Naive B cell (primary cell): ENCODE data around the gene MFAP3L. TPM values are rescaled to one million over a fixed set of nuclear protein-coding genes. Genes with fewer than 3 reads are reported as not detected.
A peak's percentile ranks its signal among the peaks of the same experiment; 100 is the strongest.
"Not testable (repeated sequence)": the region's sequence is repeated elsewhere in the genome, so short reads cannot be mapped to it uniquely, and the experiment has no call there.

Source experiments
- ATAC-seq, 2 donors: fragments of 150-1000 bp; cut with Tn5 transposase; 2 replicates each; pipeline ENCODE4 v1.10.0; 2021; ENCODE audit warnings: low read depth in 2 of 2, mild to moderate bottlenecking in 2 of 2, moderate library complexity in 2 of 2
- DNase-seq: peaks from one replicate; pipeline ENCODE4 v3.0.0; 2022
- H3K27ac Mint-ChIP-seq, 6 donors: one replicate each; pipeline ENCODE4 v1.8.0; 2020 to 2022; ENCODE audit warnings: mild to moderate bottlenecking in 6 of 6, mixed read lengths in 6 of 6, moderate library complexity in 5 of 6, inconsistent platforms in 2 of 6
- H3K27me3 Mint-ChIP-seq, 3 donors: one replicate each; pipeline ENCODE4 v1.8.0; 2021 to 2022; ENCODE audit warnings: mixed read lengths in 3 of 3, mild to moderate bottlenecking in 1 of 3
- H3K36me3 Mint-ChIP-seq, 2 donors: one replicate each; pipeline ENCODE4 v1.8.0; 2020 to 2022; ENCODE audit warnings: mixed read lengths in 2 of 2, inconsistent platforms in 1 of 2, mild to moderate bottlenecking in 1 of 2
- H3K4me1 Mint-ChIP-seq, 3 donors: one replicate each; pipeline ENCODE4 v1.8.0; 2020 to 2022; ENCODE audit warnings: mixed read lengths in 3 of 3, inconsistent platforms in 1 of 3, mild to moderate bottlenecking in 1 of 3, moderate library complexity in 1 of 3
- H3K4me3 Mint-ChIP-seq, 8 donors: one replicate each; pipeline ENCODE4 v1.8.0; 2020 to 2022; ENCODE audit warnings: mild to moderate bottlenecking in 8 of 8, mixed read lengths in 8 of 8, moderate library complexity in 8 of 8, inconsistent platforms in 2 of 8
- H3K9me3 Mint-ChIP-seq, 7 donors: one replicate each; pipeline ENCODE4 v1.8.0; 2020 to 2022; ENCODE audit warnings: mixed read lengths in 7 of 7, mild to moderate bottlenecking in 5 of 7, inconsistent platforms in 2 of 7, moderate library complexity in 1 of 7
- polyA plus RNA-seq, 6 donors: library from polyadenylated mRNA; unstranded; fragments of 300-500 nt; fragmentation: Illumina TruSeq; gene quantifications; one replicate each; pipeline ENCODE4 v1.2.3, GENCODE V29; 2021; ENCODE audit warnings: low read depth in 6 of 6

Gene MFAP3L
- 1 to 10 TPM in 1 of 6 donors, under 1 TPM in 3, not detected in 2; 0.47 to 1.0 (median 0.68) TPM for polyA plus RNA-seq

DNA sequence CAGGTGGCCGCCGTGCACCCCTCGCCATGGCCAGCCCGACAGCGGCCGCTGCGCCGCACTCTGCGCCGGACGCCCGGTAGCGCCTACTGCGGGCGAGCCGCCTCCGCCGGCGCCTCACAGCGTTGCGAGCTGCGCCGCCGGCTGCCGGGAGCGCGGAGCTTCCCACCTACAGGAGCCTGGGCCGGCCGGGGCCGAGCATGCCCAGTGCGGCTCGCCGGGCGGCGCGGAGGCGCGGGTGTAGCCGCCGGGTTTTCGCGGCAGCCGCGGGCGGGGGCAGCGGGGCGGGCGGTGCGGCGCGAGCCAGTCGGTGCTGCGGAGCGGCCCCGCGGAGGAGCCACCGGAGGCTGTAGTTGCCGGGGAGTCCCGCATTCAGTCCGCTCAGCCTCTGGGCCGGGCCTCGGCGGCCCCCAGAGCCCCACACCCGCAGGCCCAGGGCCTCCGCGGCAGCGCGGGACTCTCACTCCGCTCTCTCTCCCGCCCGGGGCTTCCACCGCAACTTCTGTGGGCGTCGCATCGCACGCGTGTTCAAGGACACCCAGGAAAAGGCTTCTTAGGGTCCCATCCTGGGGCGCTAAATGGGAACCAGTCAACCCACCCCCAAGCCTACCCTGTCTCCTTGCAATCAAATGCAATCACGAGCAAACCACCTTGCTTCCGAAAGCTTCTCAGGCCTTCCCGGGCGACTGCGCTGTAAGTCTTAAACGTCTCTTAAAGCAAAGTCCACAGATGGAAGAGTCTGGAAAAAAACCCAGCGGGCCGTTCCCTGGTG lies at the start of gene MFAP3L:
Gene MFAP3L, minus strand, starts transcription at position 143 of the 769 bp plus-strand sequence. CDS start 20,518 bp downstream, outside the sequence.
- Mint-ChIP-seq H3K27me3 (peaks cover 9 to 37% (median 32%) of the 10 kb centered on the region in 3 donors), H3K4me1 (peaks cover 7 to 11% (median 9%) of the 10 kb centered on the region in 3 donors), H3K4me3 (peak within 1 kb of the TSS; percentile 90 to 96 (median 94)), H3K9me3 (peaks cover 0 to 3% (median 0%) of the 10 kb centered on the region in 7 donors), H3K27ac (peak within 1 kb of the TSS; percentile 67 to 92 (median 89)), H3K36me3 (no peaks in the 10 kb centered on the region)
- DNase-seq (peak; percentile 85), ATAC-seq (peak; percentile 74 to 76)

DNA sequence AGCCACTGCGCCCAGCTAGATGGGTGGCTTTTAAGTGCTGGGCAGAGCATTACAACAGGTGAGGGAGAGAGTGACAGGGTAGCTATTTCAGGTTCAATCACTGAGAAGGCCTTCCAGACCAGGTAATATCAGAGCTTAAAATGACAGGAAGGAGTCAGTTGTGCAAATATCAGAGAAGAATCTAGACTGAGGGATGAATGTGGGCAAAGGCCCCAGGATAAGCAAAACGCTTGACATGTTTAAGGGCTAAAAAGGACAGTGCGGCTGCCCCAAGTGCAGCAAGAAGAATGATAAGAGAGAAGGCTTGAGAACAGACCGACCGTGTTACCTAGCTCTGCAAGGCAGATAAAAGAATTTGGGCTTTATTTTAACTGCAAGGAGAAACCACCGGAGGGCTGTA lies 45.0 kb upstream of the MFAP3L start:
- Mint-ChIP-seq H3K4me1 (no peaks in the 10 kb centered on the region), H3K36me3 (no peaks in the 10 kb centered on the region), H3K27ac (peak overlapping the region in 1 of 6 donors; percentile 5), H3K27me3 (no peaks in the 10 kb centered on the region), H3K4me3 (no peak overlapping the region), H3K9me3 (no peaks in the 10 kb centered on the region)
- DNase-seq (no peak), ATAC-seq (no peak)

DNA sequence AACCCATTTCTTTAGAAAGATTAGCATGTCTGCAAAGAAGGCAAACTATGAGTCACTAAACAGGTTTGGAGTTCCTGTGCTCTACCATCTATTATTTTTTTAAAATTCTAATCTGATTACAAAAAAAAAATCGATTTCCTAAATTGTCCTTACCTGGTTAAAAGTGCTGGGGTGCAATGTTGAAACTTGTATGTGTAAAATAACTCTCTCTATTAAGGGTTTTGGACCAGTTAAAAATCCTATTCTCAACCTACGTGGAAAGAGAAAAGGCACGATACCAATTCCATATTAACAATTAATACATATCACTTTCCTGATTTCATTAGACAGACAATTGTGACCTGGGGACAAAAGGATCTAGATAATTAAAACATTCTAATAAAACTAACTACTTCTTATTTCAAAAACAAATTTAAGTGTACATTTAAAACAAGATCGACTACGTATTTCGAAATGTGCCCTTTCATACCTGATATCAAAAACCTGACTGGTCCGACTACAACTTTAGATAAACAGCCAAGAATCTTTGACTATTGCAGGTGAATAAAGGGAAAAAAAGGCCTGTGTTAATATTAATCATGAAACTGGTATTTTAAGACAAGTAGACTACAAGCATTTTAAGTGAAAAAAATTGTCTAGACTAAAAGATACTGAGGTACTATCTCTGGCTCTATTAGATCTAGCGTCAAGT lies 42.4 kb upstream of the MFAP3L start:
- H3K4me3 Mint-ChIP-seq = no peak overlapping the region
- ATAC-seq (no peak), DNase-seq (no peak)
- no peaks in the 10 kb centered on the region for H3K9me3 Mint-ChIP-seq
- H3K36me3 Mint-ChIP-seq = no peaks in the 10 kb centered on the region
- no peaks in the 10 kb centered on the region for H3K27me3 Mint-ChIP-seq
- H3K27ac Mint-ChIP-seq = no peak overlapping the region
- no peaks in the 10 kb centered on the region for H3K4me1 Mint-ChIP-seq

DNA sequence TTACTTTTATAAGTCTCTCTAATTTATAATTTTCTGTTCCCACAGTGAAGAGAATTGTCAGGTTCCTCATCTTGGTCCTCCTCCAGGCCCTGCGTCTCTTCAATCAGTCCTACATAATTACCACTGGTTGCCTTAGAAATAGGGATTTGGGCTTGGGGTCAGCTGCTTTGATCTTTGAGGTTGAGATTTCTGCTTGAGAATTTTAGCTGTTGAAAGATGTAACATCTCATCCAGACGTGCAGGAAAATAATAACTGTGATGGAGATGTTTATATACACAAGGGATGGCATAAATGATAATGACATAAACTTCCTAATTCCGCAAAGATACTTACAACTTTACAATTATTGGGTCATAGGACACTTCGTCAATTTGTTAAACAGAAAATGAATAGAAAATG lies 33.2 kb upstream of the MFAP3L start:
- H3K36me3 Mint-ChIP-seq = no peaks in the 10 kb centered on the region
- H3K27ac Mint-ChIP-seq = no peak overlapping the region
- DNase-seq = no peak
- H3K4me1 Mint-ChIP-seq = no peaks in the 10 kb centered on the region
- peaks cover 0 to 8% (median 0%) of the 10 kb centered on the region in 3 donors for H3K27me3 Mint-ChIP-seq
- no peak for ATAC-seq
- H3K9me3 Mint-ChIP-seq = no peaks in the 10 kb centered on the region
- H3K4me3 Mint-ChIP-seq = no peak overlapping the region

DNA sequence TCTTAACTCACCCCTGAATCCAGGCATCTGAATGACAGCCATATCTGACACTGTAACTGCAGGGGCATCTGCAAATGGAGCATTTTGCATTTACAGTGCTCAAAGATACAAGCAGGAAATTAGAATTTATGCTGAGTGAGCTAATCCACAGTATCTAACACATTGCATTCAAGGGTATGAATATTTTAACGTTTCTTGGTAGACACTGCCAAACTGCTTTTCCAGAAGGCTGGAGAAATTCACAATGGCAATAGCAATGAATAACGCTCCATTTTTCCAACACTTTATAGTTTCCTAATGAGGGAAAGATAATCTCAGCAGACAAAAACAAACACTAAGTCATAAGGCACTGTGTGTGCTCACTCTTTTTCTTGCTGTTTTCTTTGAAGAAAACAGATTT lies 32.6 kb upstream of the MFAP3L start:
- no peak overlapping the region for H3K4me3 Mint-ChIP-seq
- no peak overlapping the region for H3K27ac Mint-ChIP-seq
- no peaks in the 10 kb centered on the region for H3K4me1 Mint-ChIP-seq
- H3K36me3 Mint-ChIP-seq = no peaks in the 10 kb centered on the region
- peaks cover 0 to 9% (median 0%) of the 10 kb centered on the region in 3 donors for H3K27me3 Mint-ChIP-seq
- ATAC-seq = no peak
- no peaks in the 10 kb centered on the region for H3K9me3 Mint-ChIP-seq
- DNase-seq = no peak

DNA sequence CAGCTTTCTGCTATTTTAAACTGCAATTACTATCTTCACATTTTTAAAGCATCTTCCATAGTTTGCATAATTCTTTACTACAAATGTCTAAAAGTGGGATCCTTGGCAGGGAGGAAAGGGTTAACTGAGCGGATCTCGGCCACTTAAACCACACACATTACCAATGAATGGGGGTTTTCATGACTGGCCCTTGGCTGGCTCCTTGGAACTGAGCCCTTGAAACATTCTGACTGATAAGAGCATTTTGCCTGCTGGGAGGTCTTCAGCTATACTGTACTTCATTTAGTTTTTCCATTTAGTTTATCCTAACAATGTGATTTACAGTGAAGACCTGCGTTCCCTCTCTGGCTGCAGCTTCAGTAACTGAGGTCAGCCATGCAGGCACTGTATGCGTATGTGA lies 31.7 kb upstream of the MFAP3L start:
- Mint-ChIP-seq H3K4me1 (no peaks in the 10 kb centered on the region), H3K27ac (no peak overlapping the region), H3K36me3 (no peaks in the 10 kb centered on the region), H3K4me3 (no peak overlapping the region), H3K9me3 (no peaks in the 10 kb centered on the region), H3K27me3 (peaks cover 0 to 9% (median 5%) of the 10 kb centered on the region in 3 donors)
- ATAC-seq (no peak), DNase-seq (no peak)

DNA sequence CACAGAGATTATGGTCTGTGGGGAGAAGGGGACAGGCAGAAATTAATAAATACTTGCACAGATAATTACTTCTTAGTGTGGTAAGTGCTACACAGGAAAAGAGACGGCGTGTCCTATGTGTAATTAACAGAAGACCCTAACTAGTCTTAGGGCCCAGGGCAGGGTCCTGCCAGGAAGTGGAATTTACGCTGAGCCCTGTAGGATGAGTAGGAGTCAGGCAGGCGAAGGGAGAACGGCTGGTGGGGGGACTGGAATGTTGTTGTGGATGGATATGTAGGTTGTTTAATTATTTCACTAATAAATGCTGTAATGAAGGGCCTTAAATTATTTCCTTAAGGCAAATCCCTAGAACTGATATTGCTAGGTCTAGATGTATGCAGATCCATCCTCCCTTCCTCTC lies 26.7 kb upstream of the MFAP3L start:
- H3K4me3 Mint-ChIP-seq = no peak overlapping the region
- ATAC-seq = no peak
- no peaks in the 10 kb centered on the region for H3K4me1 Mint-ChIP-seq
- H3K36me3 Mint-ChIP-seq = no peaks in the 10 kb centered on the region
- no peaks in the 10 kb centered on the region for H3K9me3 Mint-ChIP-seq
- H3K27ac Mint-ChIP-seq = no peak overlapping the region
- no peak for DNase-seq
- H3K27me3 Mint-ChIP-seq = peaks cover 6 to 16% (median 9%) of the 10 kb centered on the region in 3 donors

DNA sequence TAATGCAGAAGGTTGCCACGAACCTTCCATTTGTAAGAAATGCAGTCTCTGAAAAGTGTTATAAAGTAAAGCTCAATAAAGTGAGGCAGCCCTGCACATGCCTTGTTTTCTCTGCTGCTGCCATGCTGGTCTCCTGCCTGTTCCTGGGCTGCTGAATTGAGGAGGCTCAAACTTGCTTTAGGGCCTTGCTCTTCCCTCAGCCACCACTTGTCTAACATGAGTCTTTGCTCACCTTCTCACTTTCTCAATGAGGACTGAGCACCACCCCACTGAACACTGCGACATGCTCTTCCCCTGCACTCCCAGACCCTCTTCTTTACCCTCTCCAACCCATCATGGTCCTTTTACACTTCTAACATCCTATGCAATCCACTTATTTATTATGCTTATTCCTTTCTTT lies 25.2 kb upstream of the MFAP3L start:
- H3K4me1 Mint-ChIP-seq = no peaks in the 10 kb centered on the region
- peak overlapping the region in 1 of 6 donors; percentile 23 for H3K27ac Mint-ChIP-seq
- peaks cover 8 to 16% (median 9%) of the 10 kb centered on the region in 3 donors for H3K27me3 Mint-ChIP-seq
- DNase-seq (no peak), ATAC-seq (no peak)
- H3K36me3 Mint-ChIP-seq = no peaks in the 10 kb centered on the region
- H3K4me3 Mint-ChIP-seq = no peak overlapping the region
- no peaks in the 10 kb centered on the region for H3K9me3 Mint-ChIP-seq

DNA sequence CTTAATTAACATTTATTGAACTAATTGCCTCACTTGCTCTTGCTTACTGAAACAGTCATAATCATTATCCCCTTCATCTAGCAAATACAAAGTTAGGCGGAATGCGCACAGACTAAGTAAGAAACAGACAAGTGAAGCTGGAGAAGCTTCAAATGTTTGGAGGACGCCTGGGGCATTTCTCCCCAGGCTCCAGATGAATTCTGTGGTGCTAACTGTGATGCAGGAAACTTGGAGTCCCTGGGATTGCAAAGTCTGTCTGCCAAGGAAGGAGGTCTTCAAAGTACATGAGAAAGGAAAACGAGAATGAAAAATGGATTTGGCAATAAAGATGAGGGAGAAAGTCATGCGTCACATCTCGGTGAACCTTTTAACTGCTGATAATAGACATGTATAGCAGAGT lies 23.6 kb upstream of the MFAP3L start:
- no peaks in the 10 kb centered on the region for H3K4me1 Mint-ChIP-seq
- H3K27me3 Mint-ChIP-seq = peaks cover 4 to 16% (median 8%) of the 10 kb centered on the region in 3 donors
- H3K4me3 Mint-ChIP-seq = no peak overlapping the region
- no peaks in the 10 kb centered on the region for H3K9me3 Mint-ChIP-seq
- no peak overlapping the region for H3K27ac Mint-ChIP-seq
- H3K36me3 Mint-ChIP-seq = no peaks in the 10 kb centered on the region
- no peak for ATAC-seq
- DNase-seq = no peak

DNA sequence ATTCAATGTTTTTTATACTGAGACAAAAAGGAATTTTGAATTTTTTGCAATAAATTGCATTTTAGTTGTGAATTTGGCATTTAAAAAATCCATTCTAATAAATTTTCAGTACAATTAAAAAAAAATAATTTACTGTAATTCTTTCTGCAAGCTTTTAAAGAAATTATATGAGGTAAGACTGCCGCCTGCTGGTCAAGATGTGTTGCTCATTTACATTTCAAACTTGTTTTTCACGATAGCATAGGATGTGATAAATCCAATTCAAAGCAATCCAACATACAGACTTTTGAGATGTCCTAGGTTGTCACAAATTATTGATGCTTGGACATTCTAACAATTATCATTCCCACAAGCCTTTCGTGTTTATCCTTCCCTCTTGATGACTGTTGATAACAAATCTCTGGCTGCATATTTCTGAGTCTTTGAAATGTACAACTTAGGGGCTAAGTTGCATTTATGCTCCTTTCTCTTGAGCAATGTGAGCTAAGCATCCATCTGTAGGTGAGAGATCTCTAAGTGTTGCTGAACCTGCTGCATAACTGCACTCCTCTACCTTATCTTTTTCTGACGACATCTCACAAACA lies 21.7 kb upstream of the MFAP3L start:
- no peak for ATAC-seq
- H3K27me3 Mint-ChIP-seq = peaks cover 5 to 11% (median 8%) of the 10 kb centered on the region in 3 donors
- H3K27ac Mint-ChIP-seq = no peak overlapping the region

DNA sequence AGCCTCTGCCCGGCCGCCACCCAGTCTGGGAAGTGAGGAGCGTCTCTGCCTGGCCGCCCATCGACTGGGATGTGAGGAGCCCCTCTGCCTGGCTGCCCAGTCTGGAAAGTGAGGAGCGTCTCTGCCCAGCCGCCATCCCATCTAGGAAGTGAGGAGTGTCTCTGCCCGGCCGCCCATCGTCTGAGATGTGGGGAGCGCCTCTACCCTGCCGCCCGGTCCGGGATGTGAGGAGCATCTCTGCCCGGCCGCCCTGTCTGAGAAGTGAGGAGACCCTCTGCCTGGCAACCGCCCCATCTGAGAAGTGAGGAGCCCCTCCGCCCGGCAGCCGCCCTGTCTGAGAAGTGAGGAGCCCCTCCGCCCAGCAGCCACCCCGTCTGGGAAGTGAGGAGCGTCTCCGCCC lies 20.0 kb upstream of the MFAP3L start:
- not testable (repeated sequence) for H3K27me3 Mint-ChIP-seq, H3K9me3 Mint-ChIP-seq, H3K4me3 Mint-ChIP-seq, ATAC-seq, H3K27ac Mint-ChIP-seq, H3K36me3 Mint-ChIP-seq, DNase-seq, H3K4me1 Mint-ChIP-seq

More for the DNA sequence above, 21.7 kb upstream of the MFAP3L start:
- Mint-ChIP-seq H3K36me3 (no peaks in the 10 kb centered on the region), H3K4me1 (no peaks in the 10 kb centered on the region), H3K4me3 (no peak overlapping the region), H3K9me3 (no peaks in the 10 kb centered on the region)
- DNase-seq = peak; percentile 42

DNA sequence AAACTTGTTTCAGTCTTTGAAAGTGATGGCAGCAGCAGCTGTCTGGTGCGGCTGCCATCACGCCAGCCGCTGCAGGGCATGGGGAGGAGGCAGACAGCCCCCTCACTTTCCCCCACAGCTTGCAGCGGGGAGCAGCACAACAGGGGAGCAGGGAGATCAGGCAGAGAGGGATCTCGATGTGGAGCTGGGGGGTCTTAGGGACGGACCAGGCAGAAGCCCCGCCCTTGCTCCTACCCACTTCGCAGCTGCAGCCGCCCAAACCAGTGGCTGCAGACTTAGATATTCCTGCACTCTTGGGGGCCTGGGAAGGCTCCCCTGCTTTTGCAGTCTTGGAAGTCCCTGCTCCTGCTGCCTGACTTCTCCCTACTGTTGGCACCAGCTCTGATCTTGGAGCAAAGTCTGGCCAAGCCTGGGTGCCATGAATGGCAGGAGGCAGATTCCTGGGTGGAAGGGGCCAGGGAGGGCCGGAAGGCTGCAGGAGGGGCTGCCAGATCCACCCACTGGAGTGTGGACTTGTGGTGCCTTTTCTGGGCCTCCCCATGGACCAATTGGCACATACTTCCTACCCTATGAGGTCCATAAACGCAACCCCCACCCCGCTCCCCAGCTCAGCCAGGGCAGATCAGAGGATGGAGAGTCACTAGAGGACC lies 14.0 kb upstream of the MFAP3L start:
- Mint-ChIP-seq H3K27me3 (peaks cover 4 to 19% (median 19%) of the 10 kb centered on the region in 3 donors), H3K4me1 (no peaks in the 10 kb centered on the region), H3K9me3 (no peaks in the 10 kb centered on the region), H3K4me3 (no peak overlapping the region), H3K27ac (no peak overlapping the region), H3K36me3 (no peaks in the 10 kb centered on the region)
- ATAC-seq (no peak), DNase-seq (no peak)

DNA sequence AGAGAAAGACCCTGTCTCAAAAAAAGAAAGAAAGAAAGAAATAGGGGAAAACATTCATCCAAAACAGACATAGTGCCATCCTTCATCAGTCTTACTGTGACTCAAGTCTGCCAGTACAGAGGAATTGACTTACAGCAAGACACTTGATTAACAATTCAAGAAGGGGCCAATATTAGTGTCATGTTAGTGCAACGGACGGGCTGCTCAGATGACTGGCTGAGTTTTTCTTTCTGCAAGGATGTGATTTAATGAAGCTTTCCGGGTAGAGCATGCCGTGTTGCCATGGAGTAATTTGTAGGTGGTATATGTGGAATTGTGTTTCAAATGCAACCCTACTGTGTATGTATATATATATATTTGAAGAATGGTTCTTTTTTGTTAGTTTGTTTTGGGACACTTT lies 12.6 kb upstream of the MFAP3L start:
- Mint-ChIP-seq H3K9me3 (no peaks in the 10 kb centered on the region), H3K36me3 (no peaks in the 10 kb centered on the region), H3K27me3 (peaks cover 4 to 19% (median 19%) of the 10 kb centered on the region in 3 donors), H3K4me1 (no peaks in the 10 kb centered on the region), H3K4me3 (no peak overlapping the region), H3K27ac (no peak overlapping the region)
- DNase-seq (no peak), ATAC-seq (no peak)
